ENCODE measurements around the gene WAC.
"Not testable (repeated sequence)": the region's sequence is repeated elsewhere in the genome, so short reads cannot be mapped to it uniquely, and the experiment has no call there.

Gene WAC

GRCh38 chr10:28658824-28659223, 125.9 kb downstream of the WAC start:
- H3K4me3 Mint-ChIP-seq; H3K36me3 Mint-ChIP-seq (ENCODE audit: low read depth); H3K9me3 Mint-ChIP-seq; intact Hi-C loops (cut with micrococcal nuclease); H3K4me1 Mint-ChIP-seq (ENCODE audit: low read depth); H3K27ac Mint-ChIP-seq: not testable (repeated sequence)
- peaks cover 27% of the 10 kb centered on the region for H3K27me3 Mint-ChIP-seq

GRCh38 chr10:28661035-28661434, 128.1 kb downstream of the WAC start:
- Mint-ChIP-seq H3K27ac (no peak overlapping the region), H3K27me3 (peaks cover 43% of the 10 kb centered on the region), H3K36me3 (ENCODE audit: low read depth) (no peaks in the 10 kb centered on the region), H3K9me3 (no peaks in the 10 kb centered on the region), H3K4me1 (ENCODE audit: low read depth) (peaks cover 5% of the 10 kb centered on the region), H3K4me3 (no peak overlapping the region)
- intact Hi-C loops (cut with micrococcal nuclease) = loop anchor here (5.0 kb wide), 1 partner anchor 641 kb away; no protein-coding TSS in a partner anchor

GRCh38 chr10:28663576-28664368, 130.9 kb downstream of the WAC start:
- Mint-ChIP-seq H3K4me1 (ENCODE audit: low read depth) (peaks cover 14% of the 10 kb centered on the region), H3K4me3 (no peak overlapping the region), H3K36me3 (ENCODE audit: low read depth) (no peaks in the 10 kb centered on the region), H3K27me3 (peaks cover 64% of the 10 kb centered on the region), H3K9me3 (no peaks in the 10 kb centered on the region), H3K27ac (no peak overlapping the region)
- intact Hi-C loops (cut with micrococcal nuclease) = loop anchor here (1.0 to 5.0 kb wide), 2 partner anchors 328 to 639 kb away; no protein-coding TSS in a partner anchor

GRCh38 chr10:28664369-28664740, 131.4 kb downstream of the WAC start:
- intact Hi-C loops (cut with micrococcal nuclease) = loop anchor here (1.0 to 5.0 kb wide), 2 partner anchors 327 to 638 kb away; no protein-coding TSS in a partner anchor
- H3K27me3 Mint-ChIP-seq = peaks cover 69% of the 10 kb centered on the region
- peaks cover 20% of the 10 kb centered on the region for H3K4me1 Mint-ChIP-seq (ENCODE audit: low read depth)
- no peak overlapping the region for H3K4me3 Mint-ChIP-seq
- no peak overlapping the region for H3K27ac Mint-ChIP-seq
- no peaks in the 10 kb centered on the region for H3K36me3 Mint-ChIP-seq (ENCODE audit: low read depth)
- H3K9me3 Mint-ChIP-seq = no peaks in the 10 kb centered on the region

GRCh38 chr10:28666751-28667467, 134.0 kb downstream of the WAC start:
- Mint-ChIP-seq H3K36me3 (ENCODE audit: low read depth) (no peaks in the 10 kb centered on the region), H3K9me3 (no peaks in the 10 kb centered on the region), H3K4me3 (no peak overlapping the region), H3K27ac (no peak overlapping the region), H3K4me1 (ENCODE audit: low read depth) (peaks cover 15% of the 10 kb centered on the region), H3K27me3 (peaks cover 83% of the 10 kb centered on the region)
- intact Hi-C loops (cut with micrococcal nuclease) = no loop called here

GRCh38 chr10:28668363-28669226, 135.7 kb downstream of the WAC start:
- H3K27ac Mint-ChIP-seq = no peak overlapping the region
- intact Hi-C loops (cut with micrococcal nuclease) = no loop called here
- no peaks in the 10 kb centered on the region for H3K9me3 Mint-ChIP-seq
- H3K27me3 Mint-ChIP-seq = peaks cover 81% of the 10 kb centered on the region
- peaks cover 15% of the 10 kb centered on the region for H3K4me1 Mint-ChIP-seq (ENCODE audit: low read depth)
- no peak overlapping the region for H3K4me3 Mint-ChIP-seq
- H3K36me3 Mint-ChIP-seq (ENCODE audit: low read depth) = no peaks in the 10 kb centered on the region

- Mint-ChIP-seq H3K4me1 (ENCODE audit: low read depth) (peaks cover 15% of the 10 kb centered on the region), H3K36me3 (ENCODE audit: low read depth) (no peaks in the 10 kb centered on the region), H3K9me3 (no peaks in the 10 kb centered on the region), H3K27ac (no peak overlapping the region), H3K4me3 (no peak overlapping the region), H3K27me3 (peaks cover 86% of the 10 kb centered on the region)
- intact Hi-C loops (cut with micrococcal nuclease) = no loop called here
Observed at GRCh38 chr10:28669227-28670173, 136.6 kb downstream of the WAC start.
